ENCODE measurements around the gene ENAM.

- no peak for TF ChIP-seq POLR2A (IDR thresholded peaks at IDR 0.05; ENCODE audit: low read depth, low read length)
- no peak for TF ChIP-seq TAF1 (IDR thresholded peaks at IDR 0.05; ENCODE audit: low read depth, low read length)
- TF ChIP-seq POLR2AphosphoS5 (IDR thresholded peaks at IDR 0.05; ENCODE audit: low read depth, low read length) = no peak
- no peak for TF ChIP-seq SPI1 (IDR thresholded peaks at IDR 0.05; ENCODE audit: low read depth, low read length)
These were observed 5.9 kb downstream of the ENAM start for GRCh38 chr4:70634482-70634881.

Data from GM12891 (cell line).